Epithelial cell of proximal tubule (primary cell): ENCODE measurements around the gene LAMA1. TPM values are rescaled to one million over a fixed set of nuclear protein-coding genes. Genes with fewer than 3 reads are reported as not detected.

Experiments used
- DNase-seq: peaks from one replicate; pipeline ENCODE4 v3.0.0-alpha.2; 2011; ENCODE audit warnings: low read depth
- H3K4me3 ChIP-seq: 2 replicates; pipeline ENCODE4 v1.5.1; 2011; ENCODE audit warnings: low read depth, mild to moderate bottlenecking, low read length
- CTCF ChIP-seq: conservative IDR thresholded peaks from 2 replicates; pipeline ENCODE4 v1.5.1; 2012; ENCODE audit warnings: low read depth, mild to moderate bottlenecking, low read length
- total RNA-seq: library from RNA; depleted of rRNA; stranded (reverse); fragments of >200 nt; gene quantifications from 2 replicates; pipeline ENCODE4 v1.2.3, GENCODE V29; 2015

LAMA1 gene
- total RNA-seq, 1 donor from 2014 or later: 23.2 TPM

GRCh38 chr18:6962571-6963451 lies 154.8 kb downstream of the LAMA1 start:
- DNase-seq: no peak
- TF ChIP-seq CTCF: no peak
- H3K4me3 ChIP-seq: no peak overlapping the region

- no peak for TF ChIP-seq CTCF
- no peak overlapping the region for H3K4me3 ChIP-seq
- DNase-seq: no peak
Observed at GRCh38 chr18:6961331-6961730, 156.3 kb downstream of the LAMA1 start.

GRCh38 chr18:6960656-6961055 lies 156.9 kb downstream of the LAMA1 start:
- H3K4me3 ChIP-seq: no peak overlapping the region
- no peak for TF ChIP-seq CTCF
- DNase-seq: peak; percentile 18

GRCh38 chr18:6960124-6960523 lies 157.5 kb downstream of the LAMA1 start:
- H3K4me3 ChIP-seq: no peak overlapping the region
- no peak for TF ChIP-seq CTCF
- DNase-seq: no peak

- DNase-seq: no peak
- TF ChIP-seq CTCF: no peak
- no peak overlapping the region for H3K4me3 ChIP-seq
Observed at GRCh38 chr18:6959110-6959509, 158.5 kb downstream of the LAMA1 start.

GRCh38 chr18:6956999-6957398 lies 160.6 kb downstream of the LAMA1 start:
- TF ChIP-seq CTCF: no peak
- H3K4me3 ChIP-seq: no peak overlapping the region

GRCh38 chr18:6956495-6956894 lies 161.1 kb downstream of the LAMA1 start:
- H3K4me3 ChIP-seq: no peak overlapping the region
- DNase-seq: no peak
- TF ChIP-seq CTCF: no peak

More at GRCh38 chr18:6956999-6957398, 160.6 kb downstream of the LAMA1 start:
- DNase-seq: no peak
